ENCODE results near the gene GORASP2. TPM values are rescaled to one million over a fixed set of nuclear protein-coding genes. Genes with fewer than 3 reads are reported as not detected.
A peak's percentile ranks its signal among the peaks of the same experiment; 100 is the strongest.

The GORASP2 gene
- polyA plus RNA-seq, 1 donor from 2014 or later: 74.1 TPM

DNA sequence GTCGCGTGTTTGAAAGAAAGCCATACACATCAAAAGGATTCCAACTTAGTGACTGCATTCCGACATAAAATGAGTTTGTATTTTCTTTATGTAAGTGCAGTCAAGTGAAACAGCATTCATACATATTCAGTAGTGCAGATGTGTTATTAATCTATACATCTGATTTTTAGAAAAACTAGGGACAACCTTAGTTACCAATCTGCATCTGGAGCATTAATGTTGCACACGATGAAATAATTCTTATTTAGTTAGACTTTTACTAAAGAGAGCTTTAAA lies 1.9 kb downstream of the GORASP2 start:
- H3K9me3 Mint-ChIP-seq: peaks cover 0 to 2% (median 0%) of the 10 kb centered on the region in 3 donors
- H3K4me3 Mint-ChIP-seq: peak overlapping the region in 3 of 4 donors; percentile 93 to 96 (median 94)
- peaks cover 22 to 29% (median 28%) of the 10 kb centered on the region in 3 donors for H3K4me1 Mint-ChIP-seq
- H3K27ac Mint-ChIP-seq: peak overlapping the region in 1 of 3 donors; percentile 91
- no peaks in the 10 kb centered on the region for H3K36me3 Mint-ChIP-seq
- H3K27me3 Mint-ChIP-seq: no peaks in the 10 kb centered on the region

DNA sequence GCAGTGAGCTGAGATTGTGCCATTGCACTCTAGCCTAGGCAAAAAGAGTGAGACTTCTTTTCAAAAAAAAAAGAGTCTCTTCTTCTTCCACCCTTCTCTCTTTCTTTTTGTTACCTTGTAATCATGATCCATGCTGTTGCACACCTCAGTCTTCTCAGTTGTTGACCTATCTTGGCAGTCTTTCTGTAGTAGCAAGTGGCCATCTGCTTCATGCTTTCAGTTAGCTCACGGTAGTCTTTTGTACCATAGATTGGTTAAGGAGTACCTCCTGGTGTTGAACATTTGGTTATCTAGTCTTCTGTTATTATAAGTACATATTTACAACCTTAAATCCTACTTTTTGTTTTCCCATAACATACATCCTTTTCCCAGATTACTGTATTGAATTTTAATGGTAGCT lies 3.1 kb downstream of the GORASP2 start:
- Mint-ChIP-seq H3K36me3 (no peaks in the 10 kb centered on the region), H3K27ac (peak overlapping the region in 1 of 3 donors; percentile 39), H3K9me3 (peaks cover 0 to 2% (median 0%) of the 10 kb centered on the region in 3 donors), H3K4me1 (peaks cover 22 to 29% (median 28%) of the 10 kb centered on the region in 3 donors), H3K4me3 (no peak overlapping the region), H3K27me3 (no peaks in the 10 kb centered on the region)

DNA sequence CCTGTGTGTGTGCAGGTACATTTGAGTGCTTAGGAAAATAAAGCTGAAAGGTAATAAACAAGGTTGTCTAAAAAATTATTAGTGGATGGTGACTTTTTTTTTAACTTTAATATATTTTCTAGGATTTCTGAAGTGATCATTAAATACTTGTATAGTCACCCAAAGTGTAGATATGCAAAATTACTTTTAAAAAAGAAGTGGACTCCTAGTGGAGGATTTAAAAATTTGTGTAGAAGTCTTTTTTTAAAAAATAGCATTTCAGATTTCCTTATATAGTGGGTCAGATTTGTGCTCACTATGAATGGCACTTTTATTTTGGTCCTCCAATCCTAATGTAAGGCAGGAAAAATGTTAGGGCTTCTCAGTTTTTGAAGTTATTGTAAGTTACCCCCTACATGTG lies 3.9 kb downstream of the GORASP2 start:
- H3K27me3 Mint-ChIP-seq: no peaks in the 10 kb centered on the region
- peaks cover 0 to 2% (median 0%) of the 10 kb centered on the region in 3 donors for H3K9me3 Mint-ChIP-seq
- H3K4me3 Mint-ChIP-seq: no peak overlapping the region
- H3K27ac Mint-ChIP-seq: no peak overlapping the region
- H3K4me1 Mint-ChIP-seq: peaks cover 24 to 32% (median 26%) of the 10 kb centered on the region in 3 donors
- H3K36me3 Mint-ChIP-seq: no peaks in the 10 kb centered on the region

DNA sequence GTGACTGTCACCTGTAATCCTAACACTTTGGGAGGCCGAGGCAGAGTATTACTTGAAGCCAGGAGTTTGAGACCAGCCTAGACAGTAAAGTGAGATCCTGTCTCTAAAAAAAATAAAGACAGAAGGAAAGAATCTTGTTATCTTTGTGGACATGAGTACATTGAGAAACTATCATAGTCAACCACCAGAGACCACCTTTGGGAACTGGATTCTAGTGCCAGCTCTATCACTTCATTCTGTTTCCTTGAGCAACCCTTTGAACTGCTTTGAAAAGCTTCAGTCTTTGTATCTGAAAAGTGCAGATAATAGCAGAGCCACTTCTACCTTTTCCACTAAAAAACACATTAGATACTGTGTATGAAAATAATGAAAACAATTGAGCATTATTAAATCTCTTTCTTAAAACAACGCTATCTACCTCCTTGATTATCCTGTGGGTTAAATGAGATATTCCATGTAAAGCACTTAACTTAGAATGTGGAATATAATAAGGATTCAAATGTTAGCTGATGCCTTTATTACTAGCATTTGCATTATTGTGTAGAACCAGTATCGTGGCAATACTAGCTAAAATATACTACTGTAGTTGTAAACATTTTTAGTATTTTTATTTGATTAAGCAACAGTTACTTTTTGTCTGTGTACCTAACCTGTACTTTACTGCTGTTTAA lies 8.8 kb downstream of the GORASP2 start:
- Mint-ChIP-seq H3K36me3 (peaks cover 2% of the 10 kb centered on the region), H3K4me1 (peaks cover 33 to 45% (median 33%) of the 10 kb centered on the region in 3 donors), H3K9me3 (no peaks in the 10 kb centered on the region), H3K27me3 (no peaks in the 10 kb centered on the region), H3K27ac (peak overlapping the region in 1 of 3 donors; percentile 79), H3K4me3 (no peak overlapping the region)

DNA sequence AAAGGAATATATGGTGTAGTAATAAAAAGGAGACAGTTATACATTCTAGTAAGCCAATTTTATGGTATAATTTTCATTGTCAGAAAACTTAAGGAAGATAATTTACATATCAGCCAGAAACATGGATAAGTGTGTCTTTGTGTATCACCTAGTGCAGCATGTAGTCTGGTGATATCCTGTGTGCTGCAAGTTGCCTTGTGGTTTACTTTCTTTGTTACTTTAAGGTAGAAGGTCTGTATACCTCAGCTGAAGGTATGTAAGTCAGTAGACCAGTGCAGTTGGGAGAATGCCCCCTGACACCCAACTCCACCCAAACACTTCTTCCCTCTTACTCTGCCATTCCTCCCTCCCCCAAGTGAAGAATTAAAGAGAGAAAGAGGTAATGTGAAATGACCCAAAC lies 11.0 kb downstream of the GORASP2 start:
- peaks cover 3% of the 10 kb centered on the region for H3K36me3 Mint-ChIP-seq
- H3K27me3 Mint-ChIP-seq: no peaks in the 10 kb centered on the region
- H3K4me3 Mint-ChIP-seq: no peak overlapping the region
- H3K9me3 Mint-ChIP-seq: no peaks in the 10 kb centered on the region
- no peak overlapping the region for H3K27ac Mint-ChIP-seq
- H3K4me1 Mint-ChIP-seq: peaks cover 28 to 47% (median 39%) of the 10 kb centered on the region in 3 donors

DNA sequence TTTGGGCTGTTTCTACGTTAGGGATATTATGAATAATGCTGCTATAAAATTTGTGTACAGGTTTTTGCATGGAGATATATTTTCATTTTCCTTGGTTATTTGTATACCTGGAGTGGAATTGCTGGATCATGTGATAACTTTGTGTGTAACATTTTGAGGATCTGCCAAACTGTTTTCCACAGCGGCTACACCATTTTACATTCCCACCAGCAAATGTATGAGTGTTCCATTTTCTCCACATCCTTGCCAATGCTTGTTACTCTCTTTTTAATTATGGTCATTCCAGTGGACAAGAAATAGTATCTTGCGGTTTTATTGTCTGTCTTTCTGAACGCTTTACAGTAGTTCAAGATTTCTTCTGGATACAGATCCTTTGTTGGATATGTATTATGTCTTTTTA lies 13.6 kb downstream of the GORASP2 start:
- H3K27ac Mint-ChIP-seq: peak overlapping the region in 1 of 3 donors; percentile 16
- H3K27me3 Mint-ChIP-seq: no peaks in the 10 kb centered on the region
- peaks cover 3% of the 10 kb centered on the region for H3K36me3 Mint-ChIP-seq
- peaks cover 28 to 52% (median 45%) of the 10 kb centered on the region in 3 donors for H3K4me1 Mint-ChIP-seq
- peak overlapping the region in 1 of 4 donors; percentile 42 for H3K4me3 Mint-ChIP-seq
- no peaks in the 10 kb centered on the region for H3K9me3 Mint-ChIP-seq

DNA sequence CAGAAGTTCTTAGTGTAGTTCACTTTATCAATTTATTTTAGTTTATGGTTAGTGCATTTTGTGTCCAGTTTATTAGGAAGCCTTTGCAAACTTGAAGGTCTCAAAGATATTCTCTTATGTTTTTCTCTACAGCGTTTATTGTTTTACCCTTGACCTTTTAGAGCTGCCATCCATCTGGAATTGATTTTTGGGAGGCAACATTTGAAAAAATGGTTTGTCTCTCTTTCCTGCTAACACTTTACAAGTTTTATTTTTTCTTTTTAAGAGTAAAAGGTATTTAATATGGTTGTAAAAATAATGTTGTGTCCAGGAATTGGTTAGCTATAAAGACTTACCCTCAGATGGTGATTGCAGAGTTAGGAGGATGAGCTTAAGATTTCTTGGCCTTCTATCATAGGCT lies 14.0 kb downstream of the GORASP2 start:
- Mint-ChIP-seq H3K36me3 (peaks cover 3% of the 10 kb centered on the region), H3K27me3 (no peaks in the 10 kb centered on the region), H3K4me1 (peaks cover 28 to 49% (median 42%) of the 10 kb centered on the region in 3 donors), H3K4me3 (peak overlapping the region in 1 of 4 donors; percentile 42), H3K27ac (no peak overlapping the region), H3K9me3 (no peaks in the 10 kb centered on the region)

DNA sequence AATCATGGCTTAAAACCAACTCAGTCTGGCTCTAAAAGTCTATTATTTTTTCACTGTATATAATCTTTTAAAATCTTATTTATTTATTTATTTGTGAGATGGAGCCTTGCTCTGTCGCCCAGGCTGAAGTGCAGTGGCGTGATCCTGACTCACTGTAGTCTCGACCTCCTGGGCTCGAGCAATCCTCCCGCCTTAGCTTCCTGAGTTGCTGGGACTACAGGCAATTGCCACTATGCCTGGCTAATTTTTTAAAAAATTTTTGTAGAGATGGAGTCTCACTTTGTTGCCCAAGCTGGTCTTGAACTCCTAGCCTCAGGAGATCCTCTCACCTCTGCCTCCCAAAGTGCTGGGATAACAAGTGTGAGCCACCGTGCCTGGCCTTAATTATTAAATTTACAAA lies 14.5 kb downstream of the GORASP2 start:
- Mint-ChIP-seq H3K4me3 (no peak overlapping the region), H3K36me3 (peaks cover 3% of the 10 kb centered on the region), H3K9me3 (no peaks in the 10 kb centered on the region), H3K27ac (no peak overlapping the region), H3K4me1 (peaks cover 28 to 44% (median 40%) of the 10 kb centered on the region in 3 donors), H3K27me3 (no peaks in the 10 kb centered on the region)

DNA sequence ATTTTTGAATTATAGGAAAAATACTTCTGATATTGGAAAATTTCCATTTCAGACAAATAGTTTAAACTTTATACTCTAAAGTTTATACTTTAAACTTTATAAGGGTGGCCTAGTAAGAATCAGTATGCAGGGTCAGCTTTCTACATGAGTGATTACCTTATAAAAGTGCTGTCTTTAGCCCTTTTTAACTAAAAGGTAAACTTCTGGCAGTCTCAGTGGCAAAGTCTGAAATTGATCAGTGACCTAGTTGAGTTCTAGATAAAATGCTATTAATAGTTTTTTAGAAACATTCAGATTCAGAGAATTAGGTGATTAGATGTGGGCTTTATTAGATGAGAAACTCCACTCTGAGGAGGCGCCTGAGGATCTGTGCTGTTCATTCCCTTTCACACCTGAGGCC lies 15.5 kb downstream of the GORASP2 start:
- H3K9me3 Mint-ChIP-seq: no peaks in the 10 kb centered on the region
- H3K4me1 Mint-ChIP-seq: peaks cover 28 to 43% (median 41%) of the 10 kb centered on the region in 3 donors
- H3K27me3 Mint-ChIP-seq: no peaks in the 10 kb centered on the region
- no peak overlapping the region for H3K4me3 Mint-ChIP-seq
- H3K36me3 Mint-ChIP-seq: peaks cover 3% of the 10 kb centered on the region
- no peak overlapping the region for H3K27ac Mint-ChIP-seq

DNA sequence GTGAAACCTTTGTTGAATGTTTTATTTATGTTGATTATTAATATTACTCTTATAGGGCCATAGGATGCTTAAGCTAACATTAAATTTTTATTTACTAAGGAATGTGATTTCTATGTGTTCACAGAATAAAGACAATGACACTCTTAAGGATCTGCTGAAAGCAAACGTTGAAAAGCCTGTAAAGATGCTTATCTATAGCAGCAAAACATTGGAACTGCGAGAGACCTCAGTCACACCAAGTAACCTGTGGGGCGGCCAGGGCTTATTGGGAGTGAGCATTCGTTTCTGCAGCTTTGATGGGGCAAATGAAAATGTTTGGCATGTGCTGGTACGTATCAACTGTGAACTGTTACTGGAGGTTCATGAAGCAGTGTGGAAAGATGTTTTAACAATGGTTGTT lies 20.4 kb downstream of the GORASP2 start:
- Mint-ChIP-seq H3K9me3 (no peaks in the 10 kb centered on the region), H3K27ac (peak overlapping the region in 1 of 3 donors; percentile 19), H3K4me3 (no peak overlapping the region), H3K36me3 (peaks cover 12% of the 10 kb centered on the region), H3K4me1 (peaks cover 12 to 25% (median 23%) of the 10 kb centered on the region in 3 donors), H3K27me3 (no peaks in the 10 kb centered on the region)

DNA sequence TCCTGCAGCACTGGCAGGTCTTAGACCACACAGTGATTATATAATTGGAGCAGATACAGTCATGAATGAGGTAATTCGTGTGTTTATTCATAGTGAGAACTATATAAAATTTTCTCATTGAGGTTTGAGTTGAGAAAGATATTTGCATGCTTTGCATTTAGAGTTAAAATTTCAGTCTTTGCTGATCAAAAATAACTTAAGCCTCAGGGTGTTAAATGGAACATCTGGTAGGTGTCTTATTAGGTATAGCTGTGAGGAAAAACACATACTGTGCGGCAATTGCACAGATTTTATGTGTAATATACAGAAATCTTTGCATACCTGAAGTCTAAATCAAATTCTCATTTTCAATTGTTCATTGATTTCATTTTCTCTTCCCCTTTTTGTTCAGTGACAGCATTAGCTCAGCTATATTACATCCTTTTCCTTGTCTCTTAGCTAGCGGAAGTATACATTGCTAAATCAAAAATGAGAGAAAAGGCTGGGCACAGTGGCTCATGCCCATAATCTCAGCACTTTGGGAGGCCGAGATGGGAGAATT lies 21.2 kb downstream of the GORASP2 start:
- Mint-ChIP-seq H3K9me3 (no peaks in the 10 kb centered on the region), H3K4me3 (peak overlapping the region in 1 of 4 donors; percentile 83), H3K4me1 (peaks cover 12 to 23% (median 22%) of the 10 kb centered on the region in 3 donors), H3K27ac (peak overlapping the region; percentile 39 to 84 (median 70)), H3K36me3 (peaks cover 16% of the 10 kb centered on the region), H3K27me3 (no peaks in the 10 kb centered on the region)

DNA sequence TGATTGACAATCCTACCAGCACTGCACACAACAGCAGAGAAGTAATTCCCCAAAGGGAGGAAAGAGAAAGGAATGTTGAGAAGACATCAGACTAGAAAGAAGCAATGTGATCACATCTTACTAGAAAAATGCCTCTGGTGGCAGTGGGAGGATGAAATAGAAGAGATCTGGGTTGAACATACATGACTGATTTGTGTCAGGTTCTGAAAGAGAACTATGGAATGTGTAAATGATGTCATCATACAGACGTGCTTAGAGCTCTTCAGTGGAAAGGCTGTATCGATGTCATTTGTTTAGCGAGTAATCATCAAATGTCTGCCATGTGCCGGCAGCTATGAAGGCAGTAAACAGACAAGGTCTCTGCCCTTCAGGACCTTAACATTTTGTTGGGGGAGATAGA lies 24.9 kb downstream of the GORASP2 start:
- H3K27ac Mint-ChIP-seq: peak overlapping the region in 1 of 3 donors; percentile 20
- peaks cover 12 to 17% (median 16%) of the 10 kb centered on the region in 3 donors for H3K4me1 Mint-ChIP-seq
- H3K27me3 Mint-ChIP-seq: no peaks in the 10 kb centered on the region
- H3K4me3 Mint-ChIP-seq: no peak overlapping the region
- H3K36me3 Mint-ChIP-seq: peaks cover 19% of the 10 kb centered on the region
- no peaks in the 10 kb centered on the region for H3K9me3 Mint-ChIP-seq

DNA sequence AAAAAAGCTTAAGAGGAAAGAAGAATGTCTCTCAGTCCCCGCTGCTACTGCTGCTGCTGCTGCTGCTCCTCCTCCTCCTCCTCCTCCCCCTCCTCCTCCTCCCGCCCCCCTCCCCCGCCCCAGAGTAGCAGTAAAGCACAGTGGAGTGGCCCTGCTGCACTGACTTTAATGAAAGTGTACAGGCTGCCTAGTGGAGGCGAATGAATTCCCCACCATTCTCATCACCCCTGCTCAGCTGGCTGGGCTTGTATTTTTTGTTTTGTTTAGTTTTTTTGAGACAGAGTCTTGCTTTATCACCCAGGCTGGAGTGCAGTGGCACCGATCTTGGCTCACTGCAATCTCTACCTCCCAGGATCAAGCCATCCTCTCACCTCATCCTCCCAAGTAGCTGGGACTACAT lies 34.3 kb downstream of the GORASP2 start:
- Mint-ChIP-seq H3K36me3 (peaks cover 3% of the 10 kb centered on the region), H3K9me3 (no peaks in the 10 kb centered on the region), H3K4me1 (no peaks in the 10 kb centered on the region), H3K27ac (no peak overlapping the region), H3K27me3 (no peaks in the 10 kb centered on the region), H3K4me3 (no peak overlapping the region)

DNA sequence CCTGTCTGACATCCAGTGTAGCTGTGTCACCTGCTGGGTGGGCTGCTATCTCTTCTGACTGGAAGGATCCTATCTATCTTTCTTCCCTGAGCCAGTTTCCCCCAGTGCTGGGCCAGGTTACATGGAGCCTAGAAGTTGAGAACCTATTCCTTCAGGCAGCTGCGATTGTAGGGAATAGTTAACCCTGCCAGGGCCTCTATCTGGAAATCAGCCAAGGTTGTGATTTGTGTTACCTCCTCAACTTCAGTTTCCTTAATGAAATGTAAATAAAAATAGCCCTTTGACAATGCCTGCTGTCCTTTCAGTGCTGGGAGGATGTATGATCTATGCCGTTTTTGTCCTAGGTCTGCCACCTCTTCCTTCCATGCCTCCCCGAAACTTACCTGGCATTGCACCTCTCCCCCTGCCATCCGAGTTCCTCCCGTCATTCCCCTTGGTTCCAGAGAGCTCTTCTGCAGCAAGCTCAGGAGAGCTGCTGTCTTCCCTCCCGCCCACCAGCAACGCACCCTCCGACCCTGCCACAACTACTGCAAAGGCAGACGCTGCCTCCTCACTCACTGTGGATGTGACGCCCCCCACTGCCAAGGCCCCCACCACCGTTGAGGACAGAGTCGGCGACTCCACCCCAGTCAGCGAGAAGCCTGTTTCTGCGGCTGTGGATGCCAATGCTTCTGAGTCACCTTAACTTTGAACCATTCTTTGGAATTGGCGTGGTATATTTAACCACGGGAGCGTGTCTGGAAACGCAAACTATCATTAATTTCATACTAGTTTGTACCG lies 36.6 kb downstream of the GORASP2 start:
- peaks cover 5% of the 10 kb centered on the region for H3K36me3 Mint-ChIP-seq
- H3K9me3 Mint-ChIP-seq: no peaks in the 10 kb centered on the region
- H3K4me3 Mint-ChIP-seq: no peak overlapping the region
- no peaks in the 10 kb centered on the region for H3K27me3 Mint-ChIP-seq
- H3K27ac Mint-ChIP-seq: peak overlapping the region in 2 of 3 donors; percentile 64 to 78
- H3K4me1 Mint-ChIP-seq: no peaks in the 10 kb centered on the region

DNA sequence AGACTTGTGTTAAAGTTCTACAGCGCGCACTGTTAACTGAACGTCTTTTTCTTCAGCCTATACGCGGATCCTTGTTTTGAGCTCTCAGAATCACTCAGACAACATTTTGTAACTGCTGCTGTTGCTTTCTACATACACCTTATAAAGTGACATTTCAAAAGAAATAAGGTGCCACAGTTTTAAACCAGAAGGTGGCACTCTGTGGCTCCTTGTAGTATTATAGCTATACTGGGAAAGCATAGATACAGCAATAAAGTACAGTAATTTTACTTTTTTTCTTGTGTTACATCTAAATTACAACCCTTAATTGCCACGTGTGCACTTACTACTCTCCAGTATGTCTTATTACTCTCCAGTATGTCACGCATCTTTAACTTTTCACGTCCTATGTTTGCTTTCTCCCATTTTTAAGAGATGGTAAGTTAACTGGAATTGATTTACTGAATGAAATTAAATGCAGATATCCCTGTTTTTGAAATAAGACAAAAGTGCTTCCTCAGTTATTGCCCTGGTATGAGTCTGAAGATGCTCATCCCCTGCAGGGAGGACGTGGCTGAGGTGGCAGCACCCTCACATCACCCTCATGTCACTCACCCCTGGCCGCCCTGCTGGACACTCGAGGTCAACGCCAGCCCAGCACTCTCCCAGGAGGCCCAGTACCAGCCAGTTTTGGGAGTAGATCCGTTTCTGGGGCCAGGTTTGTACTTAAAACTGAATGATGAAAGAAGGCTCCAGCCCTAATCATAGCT lies 37.8 kb downstream of the GORASP2 start:
- H3K27ac Mint-ChIP-seq: peak overlapping the region in 1 of 3 donors; percentile 53
- peaks cover 5% of the 10 kb centered on the region for H3K36me3 Mint-ChIP-seq
- H3K4me3 Mint-ChIP-seq: no peak overlapping the region
- no peaks in the 10 kb centered on the region for H3K9me3 Mint-ChIP-seq
- no peaks in the 10 kb centered on the region for H3K4me1 Mint-ChIP-seq
- H3K27me3 Mint-ChIP-seq: no peaks in the 10 kb centered on the region

Measured in IgD-negative memory B cell (primary cell).